Measurements from ENCODE around the gene BACH2. TPM values are rescaled to one million over a fixed set of nuclear protein-coding genes. Genes with fewer than 3 reads are reported as not detected.
A peak's percentile ranks its signal among the peaks of the same experiment; 100 is the strongest.

Gene BACH2
- total RNA-seq, 1 donor from 2014 or later = 6.4 TPM

- intact Hi-C loops (cut with DNase I) = loop anchor here (10.0 kb wide), 1 partner anchor 201 kb away; no protein-coding TSS in a partner anchor
- Histone ChIP-seq H3K9me3 (no peaks in the 10 kb centered on the region), H3K27me3 (no peaks in the 10 kb centered on the region), H3K4me3 (peak overlapping the region; percentile 84 to 95), H3K4me1 (peaks cover 17% of the 10 kb centered on the region), H3K27ac (peak overlapping the region; percentile 91), H3K36me3 (no peaks in the 10 kb centered on the region)
- TF ChIP-seq, protein P1, sequence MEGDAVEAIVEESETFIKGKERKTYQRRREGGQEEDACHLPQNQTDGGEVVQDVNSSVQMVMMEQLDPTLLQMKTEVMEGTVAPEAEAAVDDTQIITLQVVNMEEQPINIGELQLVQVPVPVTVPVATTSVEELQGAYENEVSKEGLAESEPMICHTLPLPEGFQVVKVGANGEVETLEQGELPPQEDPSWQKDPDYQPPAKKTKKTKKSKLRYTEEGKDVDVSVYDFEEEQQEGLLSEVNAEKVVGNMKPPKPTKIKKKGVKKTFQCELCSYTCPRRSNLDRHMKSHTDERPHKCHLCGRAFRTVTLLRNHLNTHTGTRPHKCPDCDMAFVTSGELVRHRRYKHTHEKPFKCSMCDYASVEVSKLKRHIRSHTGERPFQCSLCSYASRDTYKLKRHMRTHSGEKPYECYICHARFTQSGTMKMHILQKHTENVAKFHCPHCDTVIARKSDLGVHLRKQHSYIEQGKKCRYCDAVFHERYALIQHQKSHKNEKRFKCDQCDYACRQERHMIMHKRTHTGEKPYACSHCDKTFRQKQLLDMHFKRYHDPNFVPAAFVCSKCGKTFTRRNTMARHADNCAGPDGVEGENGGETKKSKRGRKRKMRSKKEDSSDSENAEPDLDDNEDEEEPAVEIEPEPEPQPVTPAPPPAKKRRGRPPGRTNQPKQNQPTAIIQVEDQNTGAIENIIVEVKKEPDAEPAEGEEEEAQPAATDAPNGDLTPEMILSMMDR (IDR thresholded peaks at IDR 0.05) = no peak
- TF ChIP-seq POLR2AphosphoS5 (IDR thresholded peaks at IDR 0.05; ENCODE audit: insufficient read depth in 1 of 2, low read depth in 1 of 2) = peak in 1 of 2 donors; percentile 26
- peak in 1 of 2 donors; percentile 42 for TF ChIP-seq POLR2A (IDR thresholded peaks at IDR 0.05)
- DNase-seq (ENCODE audit: extremely low spot score in 2 of 2) = no peak
Observed at GRCh38 chr6:90295854-90296340, 746 bp downstream of the BACH2 start.

- Histone ChIP-seq H3K27ac (peak overlapping the region; percentile 91), H3K4me1 (peaks cover 17% of the 10 kb centered on the region), H3K4me3 (peak overlapping the region; percentile 84 to 95), H3K9me3 (no peaks in the 10 kb centered on the region), H3K36me3 (no peaks in the 10 kb centered on the region), H3K27me3 (no peaks in the 10 kb centered on the region)
- TF ChIP-seq POLR2A (IDR thresholded peaks at IDR 0.05) = no peak
- TF ChIP-seq, protein P1 (IDR thresholded peaks at IDR 0.05) = peak in 1 of 3 experiments; percentile 11
- TF ChIP-seq POLR2AphosphoS5 (IDR thresholded peaks at IDR 0.05; ENCODE audit: insufficient read depth in 1 of 2, low read depth in 1 of 2) = peak in 1 of 2 donors; percentile 56
- intact Hi-C loops (cut with DNase I) = loop anchor here (10.0 kb wide), 1 partner anchor 200 kb away; no protein-coding TSS in a partner anchor
- no peak for DNase-seq (ENCODE audit: extremely low spot score in 2 of 2)
Observed at GRCh38 chr6:90294989-90295853, 1.4 kb downstream of the BACH2 start.

DNA sequence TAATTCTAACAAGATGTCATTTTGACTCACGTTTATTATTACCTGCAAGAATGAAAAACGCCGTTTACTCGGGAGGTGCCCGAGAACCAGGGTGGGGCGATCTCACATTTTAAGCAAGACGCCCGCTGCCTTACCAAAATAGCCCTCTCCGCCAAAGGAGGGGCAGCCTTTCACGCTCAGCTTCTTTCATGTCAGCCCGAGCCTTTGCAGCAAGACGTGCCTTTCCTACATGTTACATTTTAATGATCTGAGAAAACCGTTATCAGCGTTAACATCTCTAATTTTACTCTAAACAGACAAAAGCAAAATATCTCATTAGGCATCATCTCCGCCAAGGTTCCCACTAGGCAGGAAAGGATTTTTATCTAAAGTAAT, 2.0 kb downstream of the BACH2 start:
- no peak for TF ChIP-seq POLR2AphosphoS5 (IDR thresholded peaks at IDR 0.05; ENCODE audit: insufficient read depth in 1 of 2, low read depth in 1 of 2)
- TF ChIP-seq POLR2A (IDR thresholded peaks at IDR 0.05) = no peak
- TF ChIP-seq, protein P1 (IDR thresholded peaks at IDR 0.05) = no peak
- Histone ChIP-seq H3K36me3 (no peaks in the 10 kb centered on the region), H3K27me3 (no peaks in the 10 kb centered on the region), H3K9me3 (no peaks in the 10 kb centered on the region), H3K4me1 (peaks cover 17% of the 10 kb centered on the region), H3K27ac (peak overlapping the region; percentile 91), H3K4me3 (peak overlapping the region; percentile 84 to 95)
- DNase-seq (ENCODE audit: extremely low spot score in 2 of 2) = no peak
- intact Hi-C loops (cut with DNase I) = loop anchor here (10.0 kb wide), 1 partner anchor 200 kb away; no protein-coding TSS in a partner anchor

GRCh38 chr6:90294008-90294511, 2.6 kb downstream of the BACH2 start:
- H3K4me3 ChIP-seq = no peak overlapping the region
- no peaks in the 10 kb centered on the region for H3K9me3 ChIP-seq
- no peak overlapping the region for H3K27ac ChIP-seq
- H3K36me3 ChIP-seq = no peaks in the 10 kb centered on the region
- H3K27me3 ChIP-seq = no peaks in the 10 kb centered on the region
- no peak for DNase-seq (ENCODE audit: extremely low spot score in 2 of 2)
- intact Hi-C loops (cut with DNase I) = loop anchor here (10.0 kb wide), 1 partner anchor 199 kb away; no protein-coding TSS in a partner anchor
- TF ChIP-seq, protein P1 (IDR thresholded peaks at IDR 0.05) = no peak
- no peak for TF ChIP-seq POLR2A (IDR thresholded peaks at IDR 0.05)
- TF ChIP-seq POLR2AphosphoS5 (IDR thresholded peaks at IDR 0.05; ENCODE audit: insufficient read depth in 1 of 2, low read depth in 1 of 2) = no peak
- H3K4me1 ChIP-seq = peaks cover 17% of the 10 kb centered on the region
